Panc1 (cell line): Measurements from ENCODE around the gene SIK2.

Experiments used
- CTCF ChIP-seq: fragments of 450-650 bp; IDR thresholded peaks from 2 replicates; pipeline ENCODE4 v1.5.1; 2017; ENCODE audit warnings: mild to moderate bottlenecking
- POLR2AphosphoS5 ChIP-seq: IDR thresholded peaks from 2 replicates; pipeline ENCODE4 v1.6.1; 2012; ENCODE audit warnings: mild to moderate bottlenecking, low read depth, low read length, moderate library complexity
- REST ChIP-seq, 2 experiments: IDR thresholded peaks; 2 replicates each; pipeline ENCODE4 v1.6.1; 2011 to 2012; ENCODE audit warnings: low read depth in 2 of 2, control low read depth in 1 of 2, low read length in 1 of 2, mild to moderate bottlenecking in 1 of 2, moderate library complexity in 1 of 2; ENCODE audit not compliant: insufficient read depth in 1 of 2
- SIN3A ChIP-seq: IDR thresholded peaks from 2 replicates; pipeline ENCODE4 v1.6.1; 2012; ENCODE audit warnings: low read depth, mild to moderate bottlenecking, low read length, moderate library complexity, borderline replicate concordance; ENCODE audit not compliant: insufficient read depth

- TF ChIP-seq CTCF (no peak), POLR2AphosphoS5 (no peak), REST (IDR thresholded peaks at IDR 0.05; ENCODE audit: insufficient read depth in 1 of 2, low read depth in 2 of 2, low read length in 1 of 2) (no peak), SIN3A (no peak)
These were observed 20.1 kb upstream of the SIK2 start for GRCh38 chr11:111582163-111582562.
